ENCODE data around the gene KLF16.

DNA sequence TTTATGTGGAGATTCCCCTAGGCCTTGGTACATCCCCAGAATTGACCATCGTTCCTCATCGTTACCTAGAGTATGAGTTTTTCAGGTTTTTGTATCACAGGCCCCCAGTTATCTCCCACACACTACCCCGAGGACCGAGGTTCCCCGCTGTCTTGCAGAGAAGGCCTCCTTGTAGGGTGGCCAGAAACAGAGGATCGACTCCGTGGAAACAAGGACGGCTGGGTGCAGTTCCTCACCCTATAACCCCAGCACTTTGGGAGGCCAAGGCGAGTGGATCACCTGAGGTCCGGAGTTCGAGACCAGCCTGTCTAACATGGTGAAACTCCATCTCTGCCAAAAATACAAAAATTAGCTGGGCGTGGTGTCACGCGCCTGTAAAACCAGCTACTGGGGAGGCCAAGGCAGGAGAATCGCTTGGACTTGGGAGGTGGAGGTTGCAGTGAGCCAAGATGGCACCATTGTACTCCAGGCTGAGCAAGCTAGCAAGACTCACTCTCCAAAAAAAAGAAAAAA, 42.5 kb upstream of the KLF16 start:
- TF ChIP-seq CTCF (IDR thresholded peaks at IDR 0.05), result no peak
- no peak for TF ChIP-seq POLR2AphosphoS5 (IDR thresholded peaks at IDR 0.05)
